ENCODE measurements around the gene IRS4. TPM values are rescaled to one million over a fixed set of nuclear protein-coding genes. Genes with fewer than 3 reads are reported as not detected.

Gene IRS4
- total RNA-seq, 3 donors from 2014 or later = 0.59 TPM; not detected in 2

- Histone ChIP-seq H3K4me1 (no peaks in the 10 kb centered on the region), H3K36me3 (no peaks in the 10 kb centered on the region), H3K4me3 (no peak overlapping the region), H3K27me3 (peaks cover 0 to 88% of the 10 kb centered on the region in 2 donors), H3K9me3 (no peaks in the 10 kb centered on the region), H3K27ac (no peak overlapping the region)
- intact Hi-C loops (cut with DNase I; ENCODE audit: low total_unique reads) = no loop called here
- DNase-seq (ENCODE audit: low spot score in 2 of 2) = no peak
- TF ChIP-seq POLR2AphosphoS5 (IDR thresholded peaks at IDR 0.05) (no peak), POLR2A (IDR thresholded peaks at IDR 0.05) (no peak), CTCF (IDR thresholded peaks at IDR 0.05) (no peak)
Observed at GRCh38 chrX:108731153-108731552, 5.2 kb downstream of the IRS4 start.

DNA sequence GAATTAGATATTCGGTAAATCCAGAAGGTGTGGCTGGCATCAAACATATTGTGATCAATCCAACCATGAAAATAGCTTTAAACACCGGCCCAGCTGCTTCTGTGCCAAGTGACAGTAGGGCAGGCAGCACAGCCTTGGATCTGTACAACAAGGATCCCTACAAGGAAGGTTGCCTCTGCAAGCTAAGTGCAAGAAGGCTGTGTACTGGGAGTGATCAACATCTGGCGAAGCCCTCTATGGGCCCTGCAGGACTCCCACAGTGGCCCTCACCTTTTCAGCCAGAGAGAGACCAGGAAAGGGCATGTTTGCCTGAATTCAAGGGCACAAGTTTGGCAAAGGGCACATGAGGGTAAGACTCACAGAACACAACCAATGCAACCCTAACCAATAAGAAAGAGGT, 9.6 kb downstream of the IRS4 start:
- TF ChIP-seq CTCF (IDR thresholded peaks at IDR 0.05) (no peak), POLR2AphosphoS5 (IDR thresholded peaks at IDR 0.05) (no peak)
- Histone ChIP-seq H3K4me3 (no peak overlapping the region), H3K9me3 (no peaks in the 10 kb centered on the region), H3K36me3 (no peaks in the 10 kb centered on the region), H3K4me1 (no peaks in the 10 kb centered on the region), H3K27me3 (peaks cover 0 to 84% of the 10 kb centered on the region in 2 donors), H3K27ac (no peak overlapping the region)
- intact Hi-C loops (cut with DNase I; ENCODE audit: low total_unique reads) = no loop called here
- DNase-seq (ENCODE audit: low spot score in 2 of 2) = no peak

GRCh38 chrX:108722561-108722960, 13.8 kb downstream of the IRS4 start:
- H3K4me3 ChIP-seq = no peak overlapping the region
- H3K36me3 ChIP-seq = no peaks in the 10 kb centered on the region
- no peak overlapping the region for H3K27ac ChIP-seq
- no peak for TF ChIP-seq POLR2AphosphoS5 (IDR thresholded peaks at IDR 0.05)
- TF ChIP-seq POLR2A (IDR thresholded peaks at IDR 0.05) = no peak
- TF ChIP-seq CTCF (IDR thresholded peaks at IDR 0.05) = no peak
- H3K4me1 ChIP-seq = no peaks in the 10 kb centered on the region
- H3K27me3 ChIP-seq = peaks cover 0 to 63% of the 10 kb centered on the region in 2 donors
- intact Hi-C loops (cut with DNase I; ENCODE audit: low total_unique reads) = no loop called here
- no peak for DNase-seq (ENCODE audit: low spot score in 2 of 2)
- no peaks in the 10 kb centered on the region for H3K9me3 ChIP-seq

DNA sequence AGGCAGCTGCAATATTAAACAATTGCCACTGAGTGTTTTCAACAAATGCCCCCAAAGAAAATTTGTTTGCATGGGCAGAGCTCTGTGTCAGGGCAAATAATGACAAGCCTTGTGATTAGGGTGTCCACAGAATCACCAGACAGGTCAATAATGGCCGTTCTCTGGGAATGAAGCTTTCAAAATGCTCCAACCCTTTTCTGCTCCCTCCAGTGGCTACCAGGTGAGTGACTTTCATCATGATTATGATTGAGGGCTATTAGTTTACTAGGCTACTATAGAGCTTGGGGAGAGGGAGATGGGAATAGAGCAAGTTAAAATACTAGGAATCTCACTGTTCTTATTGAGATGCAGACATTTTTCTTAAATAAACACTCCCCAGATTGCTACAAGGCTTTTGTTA, 23.5 kb downstream of the IRS4 start:
- intact Hi-C loops (cut with DNase I; ENCODE audit: low total_unique reads) = no loop called here
- TF ChIP-seq POLR2A (IDR thresholded peaks at IDR 0.05) (no peak), CTCF (IDR thresholded peaks at IDR 0.05) (no peak), POLR2AphosphoS5 (IDR thresholded peaks at IDR 0.05) (no peak)
- H3K27me3 ChIP-seq = peaks cover 0 to 35% of the 10 kb centered on the region in 2 donors
- H3K4me3 ChIP-seq = no peak overlapping the region
- no peak overlapping the region for H3K27ac ChIP-seq
- H3K36me3 ChIP-seq = no peaks in the 10 kb centered on the region
- no peaks in the 10 kb centered on the region for H3K4me1 ChIP-seq
- H3K9me3 ChIP-seq = peaks cover 5 to 30% of the 10 kb centered on the region in 2 donors
- DNase-seq (ENCODE audit: low spot score in 2 of 2) = no peak

- intact Hi-C loops (cut with DNase I; ENCODE audit: low total_unique reads) = no loop called here
- Histone ChIP-seq H3K27me3 (peaks cover 0 to 52% of the 10 kb centered on the region in 2 donors), H3K4me3 (no peak overlapping the region), H3K36me3 (no peaks in the 10 kb centered on the region), H3K9me3 (no peaks in the 10 kb centered on the region), H3K27ac (no peak overlapping the region), H3K4me1 (no peaks in the 10 kb centered on the region)
- TF ChIP-seq CTCF (IDR thresholded peaks at IDR 0.05) (no peak), POLR2A (IDR thresholded peaks at IDR 0.05) (no peak), POLR2AphosphoS5 (IDR thresholded peaks at IDR 0.05) (no peak)
- DNase-seq (ENCODE audit: low spot score in 2 of 2) = no peak
Observed at GRCh38 chrX:108704839-108705238, 31.5 kb downstream of the IRS4 start.

Measured in breast epithelium (tissue), 4 donors.